Epithelial cell of proximal tubule (primary cell): ENCODE data around the gene KIF4B. TPM values are rescaled to one million over a fixed set of nuclear protein-coding genes. Genes with fewer than 3 reads are reported as not detected.

Experiments used
- DNase-seq: peaks from one replicate; pipeline ENCODE4 v3.0.0-alpha.2; 2011; ENCODE audit warnings: low read depth
- H3K4me3 ChIP-seq: 2 replicates; pipeline ENCODE4 v1.5.1; 2011; ENCODE audit warnings: low read depth, mild to moderate bottlenecking, low read length
- CTCF ChIP-seq: conservative IDR thresholded peaks from 2 replicates; pipeline ENCODE4 v1.5.1; 2012; ENCODE audit warnings: low read depth, mild to moderate bottlenecking, low read length
- total RNA-seq: library from RNA; depleted of rRNA; stranded (reverse); fragments of >200 nt; gene quantifications from 2 replicates; pipeline ENCODE4 v1.2.3, GENCODE V29; 2015

The KIF4B gene
- not detected in 2 replicates for total RNA-seq

GRCh38 chr5:155013526-155013925, at the start of gene KIF4B:
TSS of gene KIF4B (plus strand) at chr5:155013755. CDS start at chr5:155013860, 105 bp downstream.
- no peak for DNase-seq
- TF ChIP-seq CTCF = no peak
- H3K4me3 ChIP-seq = no peak within 1 kb of the TSS

GRCh38 chr5:154966081-154966841, 47.3 kb upstream of the KIF4B start:
- H3K4me3 ChIP-seq = no peak overlapping the region

GRCh38 chr5:154966874-154967273, 46.7 kb upstream of the KIF4B start:
- H3K4me3 ChIP-seq = no peak overlapping the region
- DNase-seq = no peak
- TF ChIP-seq CTCF = no peak

More at GRCh38 chr5:154966081-154966841, 47.3 kb upstream of the KIF4B start:
- no peak for DNase-seq
- TF ChIP-seq CTCF = no peak

- TF ChIP-seq CTCF = peak; percentile 70
- no peak for DNase-seq
Observed at GRCh38 chr5:154967421-154968024, 46.0 kb upstream of the KIF4B start.

GRCh38 chr5:154968953-154969352, 44.6 kb upstream of the KIF4B start:
- DNase-seq = no peak
- TF ChIP-seq CTCF = no peak
- no peak overlapping the region for H3K4me3 ChIP-seq

More at GRCh38 chr5:154967421-154968024, 46.0 kb upstream of the KIF4B start:
- no peak overlapping the region for H3K4me3 ChIP-seq

GRCh38 chr5:154970759-154971158, 42.8 kb upstream of the KIF4B start:
- H3K4me3 ChIP-seq = no peak overlapping the region
- DNase-seq = no peak
- no peak for TF ChIP-seq CTCF

GRCh38 chr5:154971501-154971900, 42.1 kb upstream of the KIF4B start:
- DNase-seq = no peak
- no peak for TF ChIP-seq CTCF
- no peak overlapping the region for H3K4me3 ChIP-seq
